Neuronal stem cell (in vitro differentiated cells): Measurements from ENCODE around the gene ALDH1L1.

ENCODE experiments used
- DNase-seq: peaks from one replicate; pipeline ENCODE4 v3.0.0-alpha.2; 2013; ENCODE audit warnings: low spot score
- H2AFZ ChIP-seq: one replicate; pipeline ENCODE4 v1.6.1; 2013; ENCODE audit warnings: mild to moderate bottlenecking, low read length, inconsistent platforms
- H2AK5ac ChIP-seq: 2 replicates; pipeline ENCODE4 v1.6.1; 2013; ENCODE audit warnings: low read depth, mild to moderate bottlenecking, inconsistent platforms, low read length, moderate library complexity, mixed read lengths
- H2BK120ac ChIP-seq: 2 replicates; pipeline ENCODE4 v1.6.1; 2013; ENCODE audit warnings: low read depth, mild to moderate bottlenecking, inconsistent platforms, low read length, moderate library complexity, mixed read lengths
- H2BK12ac ChIP-seq: one replicate; pipeline ENCODE4 v1.6.1; 2013; ENCODE audit warnings: low read length, inconsistent platforms
- H2BK15ac ChIP-seq: 2 replicates; pipeline ENCODE4 v1.6.1; 2013; ENCODE audit warnings: mild to moderate bottlenecking, low read length, inconsistent platforms, mixed read lengths
- H2BK5ac ChIP-seq: one replicate; pipeline ENCODE4 v1.6.1; 2013; ENCODE audit warnings: inconsistent platforms, mild to moderate bottlenecking, low read length, moderate library complexity
- H3K14ac ChIP-seq: one replicate; pipeline ENCODE4 v1.6.1; 2013; ENCODE audit warnings: low read length, inconsistent platforms
- H3K18ac ChIP-seq: 2 replicates; pipeline ENCODE4 v1.6.1; 2013; ENCODE audit warnings: low read length, inconsistent platforms
- H3K23ac ChIP-seq: 2 replicates; pipeline ENCODE4 v1.6.1; 2013; ENCODE audit warnings: low read depth, mild to moderate bottlenecking, mixed read lengths, low read length, inconsistent platforms; ENCODE audit not compliant: poor library complexity
- H3K27ac ChIP-seq: replicated peaks from 3 replicates; pipeline ENCODE4 v1.5.1; 2013; ENCODE audit warnings: low read length, inconsistent platforms
- H3K27me3 ChIP-seq, 3 experiments: 2 replicates each; pipeline ENCODE4 v1.6.1; 2013; ENCODE audit warnings: low read length in 3 of 3, mild to moderate bottlenecking in 2 of 3, inconsistent platforms in 1 of 3, low read depth in 1 of 3, mixed read lengths in 1 of 3, moderate library complexity in 1 of 3; ENCODE audit not compliant: control insufficient read depth in 3 of 3, insufficient read depth in 3 of 3
- H3K36me3 ChIP-seq, 2 donors: replicated peaks in 1 of 2; 2 replicates each; pipeline ENCODE4 v1.6.1; 2013; ENCODE audit warnings: low read length in 2 of 2; ENCODE audit not compliant: control insufficient read depth in 2 of 2, insufficient read depth in 2 of 2
- H3K4ac ChIP-seq: 2 replicates; pipeline ENCODE4 v1.6.1; 2013; ENCODE audit warnings: inconsistent platforms, mild to moderate bottlenecking, low read length, moderate library complexity
- H3K4me1 ChIP-seq, 2 donors: 1 replicate in 1 of 2; 2 replicates in 1 of 2; pipeline ENCODE4 v1.6.1; 2013; ENCODE audit warnings: low read length in 2 of 2, low read depth in 1 of 2; ENCODE audit not compliant: control insufficient read depth in 2 of 2, insufficient read depth in 1 of 2
- H3K4me2 ChIP-seq: one replicate; pipeline ENCODE4 v1.6.1; 2013; ENCODE audit warnings: mild to moderate bottlenecking, low read length, inconsistent platforms; ENCODE audit not compliant: insufficient read depth, poor library complexity, severe bottlenecking
- H3K4me3 ChIP-seq, 2 donors: 2 replicates each; pipeline ENCODE4 v1.5.1; 2013; ENCODE audit warnings: low read length in 2 of 2, mild to moderate bottlenecking in 2 of 2, inconsistent platforms in 1 of 2, moderate library complexity in 1 of 2
- H3K79me1 ChIP-seq: one replicate; pipeline ENCODE4 v1.6.1; 2013; ENCODE audit warnings: low read depth, mild to moderate bottlenecking, inconsistent platforms, low read length, moderate library complexity
- H3K9ac ChIP-seq: one replicate; pipeline ENCODE4 v1.6.1; 2013; ENCODE audit warnings: mild to moderate bottlenecking, low read depth, low read length, inconsistent platforms; ENCODE audit not compliant: poor library complexity
- H3K9me3 ChIP-seq, 2 donors: replicated peaks in 1 of 2; 2 replicates each; pipeline versions ENCODE3 to v1.6.1; 2013; ENCODE audit warnings: low read length in 2 of 2, mild to moderate bottlenecking in 2 of 2, inconsistent platforms in 1 of 2, low read depth in 1 of 2, mixed read lengths in 1 of 2, moderate library complexity in 1 of 2; ENCODE audit not compliant: control insufficient read depth in 2 of 2, insufficient read depth in 1 of 2
- H4K8ac ChIP-seq: one replicate; pipeline ENCODE4 v1.6.1; 2013; ENCODE audit warnings: low read depth, mild to moderate bottlenecking, inconsistent platforms, low read length, moderate library complexity
- H4K91ac ChIP-seq: one replicate; pipeline ENCODE4 v1.6.1; 2013; ENCODE audit warnings: low read length, low read depth, mild to moderate bottlenecking, inconsistent platforms; ENCODE audit not compliant: poor library complexity
- WGBS, 2 donors: extraction: QIAGEN DNeasy Blood & Tissue Kit; methylation state at CpG; one replicate each; pipeline ENCODE4 v1.1.7; 2013; ENCODE audit warnings: missing lambda C conversion rate in 2 of 2, mixed read lengths in 1 of 2; ENCODE audit not compliant: insufficient read length in 2 of 2, insufficient replicate concordance in 1 of 2; ENCODE audit errors: extremely low coverage in 2 of 2; 5-methylcytosine and 5-hydroxymethylcytosine counted together

Gene ALDH1L1

DNA sequence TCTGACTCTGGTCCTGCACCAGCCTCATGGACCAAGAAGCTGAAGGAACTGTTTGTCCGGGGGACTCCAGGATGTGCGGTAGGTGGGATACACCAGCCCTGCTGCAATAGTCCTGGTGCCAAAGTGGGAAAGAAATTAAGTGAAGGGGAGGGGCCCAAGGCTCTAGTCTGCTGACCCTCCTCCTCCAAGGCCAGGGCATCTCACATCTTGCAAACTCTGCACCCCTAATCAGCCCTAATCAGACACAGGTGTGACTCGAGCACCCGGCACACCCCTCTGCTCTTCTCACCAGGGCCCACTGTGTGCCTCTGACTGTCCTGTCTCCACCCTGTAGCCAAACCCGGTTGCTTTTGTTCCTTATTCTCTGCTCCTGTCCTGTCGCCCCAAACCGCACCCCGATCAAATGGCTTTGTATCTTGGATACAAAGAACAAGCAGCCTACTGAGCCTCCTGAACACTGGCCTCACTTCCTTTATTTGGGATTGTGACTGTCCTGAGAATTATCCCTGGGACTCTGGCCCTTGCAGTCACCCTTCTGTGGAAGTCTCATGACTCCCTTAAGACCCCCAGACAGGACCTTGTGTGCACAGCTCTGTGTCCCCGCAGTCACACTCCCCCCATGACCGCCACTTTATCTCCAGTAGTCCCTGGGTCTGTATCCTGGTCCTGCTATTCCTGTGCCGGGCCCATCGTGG lies 69.8 kb downstream of the ALDH1L1 start:
- Histone ChIP-seq H3K4me2 (no peak overlapping the region), H2AK5ac (peak overlapping the region; percentile 62), H3K14ac (no peak overlapping the region), H3K4ac (no peak overlapping the region), H2AFZ (no peak overlapping the region), H2BK15ac (no peak overlapping the region), H3K4me1 (peaks cover 13 to 15% of the 10 kb centered on the region in 2 donors), H3K27ac (no peak overlapping the region), H3K27me3 (peaks cover 0 to 24% (median 0%) of the 10 kb centered on the region in 3 experiments), H3K23ac (no peak overlapping the region), H2BK5ac (no peak overlapping the region), H3K18ac (peak overlapping the region; percentile 38), H3K79me1 (no peaks in the 10 kb centered on the region), H4K8ac (no peak overlapping the region), H3K36me3 (no peaks in the 10 kb centered on the region), H2BK12ac (no peak overlapping the region), H2BK120ac (no peak overlapping the region), H3K9me3 (no peaks in the 10 kb centered on the region), H3K9ac (no peak overlapping the region), H4K91ac (no peak overlapping the region), H3K4me3 (no peak overlapping the region)
- WGBS, 2 donors = no CpG with 5 or more reads among the region's 12 CpGs
- no peak for DNase-seq

DNA sequence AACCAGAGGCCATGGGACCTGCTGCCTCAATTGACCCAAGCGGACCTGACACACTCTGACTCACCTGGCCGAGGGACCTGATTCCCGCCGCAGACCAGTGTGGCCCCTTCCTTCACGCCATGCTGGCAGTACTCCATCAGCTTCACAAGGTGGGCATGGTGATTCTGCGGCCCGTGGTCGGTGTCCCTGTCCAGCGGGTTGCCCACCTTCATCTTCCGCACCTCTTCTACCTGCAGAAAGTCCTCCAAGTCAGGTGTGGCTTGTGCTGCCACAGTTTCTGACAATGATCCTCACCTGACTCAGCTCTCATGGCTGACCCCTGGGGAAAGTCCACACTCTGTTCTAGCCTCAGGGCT lies 70.5 kb downstream of the ALDH1L1 start:
- Histone ChIP-seq H3K14ac (no peak overlapping the region), H3K23ac (no peak overlapping the region), H3K4me1 (peaks cover 13 to 15% of the 10 kb centered on the region in 2 donors), H2BK5ac (no peak overlapping the region), H4K91ac (no peak overlapping the region), H3K27ac (no peak overlapping the region), H3K9me3 (no peaks in the 10 kb centered on the region), H2BK15ac (no peak overlapping the region), H3K4me3 (no peak overlapping the region), H3K79me1 (no peaks in the 10 kb centered on the region), H2BK120ac (peak overlapping the region; percentile 13), H3K4me2 (no peak overlapping the region), H3K4ac (no peak overlapping the region), H3K27me3 (peaks cover 0 to 29% (median 0%) of the 10 kb centered on the region in 3 experiments), H3K18ac (peak overlapping the region; percentile 77), H2BK12ac (no peak overlapping the region), H3K9ac (no peak overlapping the region), H2AFZ (no peak overlapping the region), H3K36me3 (no peaks in the 10 kb centered on the region), H2AK5ac (peak overlapping the region; percentile 62), H4K8ac (no peak overlapping the region)
- DNase-seq = no peak
- no CpG with 5 or more reads among the region's 10 CpGs for WGBS, 2 donors

DNA sequence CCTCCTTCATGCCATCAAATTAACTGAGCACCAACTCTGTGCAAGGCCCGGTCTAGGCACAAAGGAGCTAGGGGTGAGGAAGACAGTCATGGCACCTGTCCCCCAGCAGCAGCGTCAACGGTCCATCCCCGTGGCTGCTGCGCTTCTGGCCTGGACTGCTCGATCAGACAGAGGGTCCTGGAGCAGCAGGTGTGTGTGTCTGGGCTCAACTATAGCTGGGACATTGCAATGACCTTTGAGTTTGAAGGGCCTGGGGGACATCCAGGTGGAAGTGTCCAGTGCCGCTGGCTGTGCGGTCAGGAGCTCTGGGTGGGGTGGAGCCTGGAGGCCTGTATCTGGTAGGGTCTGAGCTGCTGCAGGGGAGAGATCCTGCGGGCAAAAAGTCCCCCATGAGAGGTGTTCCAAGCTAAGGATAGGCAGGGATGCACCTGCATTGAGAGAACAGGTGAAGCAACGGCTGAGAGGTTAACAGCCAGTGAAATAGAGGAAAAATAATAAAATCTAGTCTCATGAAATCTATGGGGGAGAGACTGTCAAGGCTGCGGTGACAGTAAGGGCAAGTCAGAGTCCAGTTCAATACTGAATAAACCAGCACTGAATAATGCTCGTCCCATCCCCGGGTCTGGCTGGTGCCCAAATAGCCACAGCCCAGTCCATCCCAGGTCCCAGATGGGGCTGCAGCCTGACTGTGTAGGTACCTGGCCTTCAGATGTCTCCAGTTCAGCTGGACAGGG lies 71.1 kb downstream of the ALDH1L1 start:
- H3K27me3 ChIP-seq = peaks cover 0 to 33% (median 0%) of the 10 kb centered on the region in 3 experiments

DNA sequence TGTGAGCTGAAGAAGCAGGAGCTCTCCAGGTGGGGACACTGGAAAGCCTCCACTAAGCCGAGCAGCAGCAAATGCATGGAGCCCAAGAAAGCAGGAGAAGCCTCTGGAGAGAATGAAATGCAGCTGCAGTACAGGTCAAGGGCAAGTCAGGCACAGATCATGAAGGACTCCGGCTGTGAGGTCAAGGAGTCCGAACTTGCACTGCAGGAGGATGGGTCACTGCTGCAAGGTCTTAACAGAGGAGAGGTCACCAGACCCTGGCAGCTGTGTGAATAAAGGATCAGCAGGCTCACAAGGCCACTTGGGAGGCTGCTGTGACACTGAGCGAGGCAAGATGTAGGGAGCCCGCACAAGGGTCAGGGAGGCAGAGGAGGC lies 71.7 kb downstream of the ALDH1L1 start:
- H2AK5ac ChIP-seq = peak overlapping the region; percentile 47
- no peak overlapping the region for H2BK12ac ChIP-seq
- H2BK5ac ChIP-seq = no peak overlapping the region
- WGBS, 2 donors = no CpG with 5 or more reads among the region's 5 CpGs
- DNase-seq = no peak
- H3K4ac ChIP-seq = no peak overlapping the region
- peak overlapping the region; percentile 79 for H3K18ac ChIP-seq
- H3K36me3 ChIP-seq = no peaks in the 10 kb centered on the region
- no peak overlapping the region for H2AFZ ChIP-seq
- no peak overlapping the region for H3K27ac ChIP-seq
- H3K14ac ChIP-seq = no peak overlapping the region
- no peak overlapping the region for H3K4me2 ChIP-seq
- H3K27me3 ChIP-seq = peaks cover 0 to 33% (median 0%) of the 10 kb centered on the region in 3 experiments
- no peak overlapping the region for H4K8ac ChIP-seq
- H3K4me3 ChIP-seq = no peak overlapping the region
- no peak overlapping the region for H2BK15ac ChIP-seq
- no peak overlapping the region for H4K91ac ChIP-seq
- H3K4me1 ChIP-seq = peaks cover 13 to 15% of the 10 kb centered on the region in 2 donors
- no peaks in the 10 kb centered on the region for H3K9me3 ChIP-seq
- no peak overlapping the region for H2BK120ac ChIP-seq
- H3K9ac ChIP-seq = no peak overlapping the region
- no peaks in the 10 kb centered on the region for H3K79me1 ChIP-seq
- no peak overlapping the region for H3K23ac ChIP-seq

More for the DNA sequence above, 71.1 kb downstream of the ALDH1L1 start:
- Histone ChIP-seq H3K27ac (no peak overlapping the region), H3K36me3 (no peaks in the 10 kb centered on the region), H3K14ac (no peak overlapping the region), H3K4me1 (peaks cover 13 to 15% of the 10 kb centered on the region in 2 donors), H2BK12ac (no peak overlapping the region), H3K9ac (no peak overlapping the region), H2BK15ac (no peak overlapping the region), H3K4ac (no peak overlapping the region), H3K4me2 (no peak overlapping the region), H2BK120ac (peak overlapping the region; percentile 13), H2BK5ac (no peak overlapping the region), H4K91ac (no peak overlapping the region), H2AK5ac (peak overlapping the region; percentile 62), H4K8ac (no peak overlapping the region), H3K79me1 (no peaks in the 10 kb centered on the region), H3K9me3 (no peaks in the 10 kb centered on the region), H3K23ac (peak overlapping the region; percentile 8), H3K18ac (peak overlapping the region; percentile 77), H3K4me3 (no peak overlapping the region), H2AFZ (no peak overlapping the region)
- DNase-seq = no peak
- WGBS, 2 donors = no CpG with 5 or more reads among the region's 13 CpGs
